HuH-7.5 (cell line): ENCODE results near the gene RALGPS1.
A peak's percentile ranks its signal among the peaks of the same experiment; 100 is the strongest.

Experiments
- DNase-seq: peaks from one replicate; pipeline ENCODE4 v3.0.0; 2011; ENCODE audit warnings: low spot score

The RALGPS1 gene

GRCh38 chr9:127207734-127208410 is 293.3 kb downstream of the RALGPS1 start:
- DNase-seq, result no peak

GRCh38 chr9:127208416-127208815 is 293.8 kb downstream of the RALGPS1 start:
- DNase-seq, result no peak

GRCh38 chr9:127209220-127209619 is 294.6 kb downstream of the RALGPS1 start:
- no peak for DNase-seq

- DNase-seq, result no peak
Observed at GRCh38 chr9:127209948-127210640, 295.5 kb downstream of the RALGPS1 start.

GRCh38 chr9:127210851-127211730 is 296.5 kb downstream of the RALGPS1 start:
- no peak for DNase-seq

- no peak for DNase-seq
Observed at GRCh38 chr9:127211983-127212382, 297.4 kb downstream of the RALGPS1 start.

- DNase-seq, result no peak
Observed at GRCh38 chr9:127212453-127212852, 297.9 kb downstream of the RALGPS1 start.

- DNase-seq, result no peak
Observed at GRCh38 chr9:127213859-127214258, 299.3 kb downstream of the RALGPS1 start.

GRCh38 chr9:127214421-127215267 is 300.1 kb downstream of the RALGPS1 start:
- peak; percentile 91 for DNase-seq

- DNase-seq, result no peak
Observed at GRCh38 chr9:127215268-127216209, 301.0 kb downstream of the RALGPS1 start.

- DNase-seq, result no peak
Observed at GRCh38 chr9:127216210-127216887, 301.8 kb downstream of the RALGPS1 start.

- no peak for DNase-seq
Observed at GRCh38 chr9:127216888-127217217, 302.3 kb downstream of the RALGPS1 start.

GRCh38 chr9:127218818-127219217 is 304.2 kb downstream of the RALGPS1 start:
- DNase-seq, result no peak

GRCh38 chr9:127219520-127219919 is 304.9 kb downstream of the RALGPS1 start:
- no peak for DNase-seq

- no peak for DNase-seq
Observed at GRCh38 chr9:127221695-127222094, 307.1 kb downstream of the RALGPS1 start.

GRCh38 chr9:127222388-127223095 is 308.0 kb downstream of the RALGPS1 start:
- DNase-seq, result no peak

GRCh38 chr9:127223266-127223665 is 308.7 kb downstream of the RALGPS1 start:
- DNase-seq, result no peak

- DNase-seq, result no peak
Observed at GRCh38 chr9:127223810-127224177, 309.2 kb downstream of the RALGPS1 start.

- peak; percentile 95 for DNase-seq
Observed at GRCh38 chr9:127224178-127224882, 309.7 kb downstream of the RALGPS1 start.
